ENCODE results near the gene FSD1L.

DNA sequence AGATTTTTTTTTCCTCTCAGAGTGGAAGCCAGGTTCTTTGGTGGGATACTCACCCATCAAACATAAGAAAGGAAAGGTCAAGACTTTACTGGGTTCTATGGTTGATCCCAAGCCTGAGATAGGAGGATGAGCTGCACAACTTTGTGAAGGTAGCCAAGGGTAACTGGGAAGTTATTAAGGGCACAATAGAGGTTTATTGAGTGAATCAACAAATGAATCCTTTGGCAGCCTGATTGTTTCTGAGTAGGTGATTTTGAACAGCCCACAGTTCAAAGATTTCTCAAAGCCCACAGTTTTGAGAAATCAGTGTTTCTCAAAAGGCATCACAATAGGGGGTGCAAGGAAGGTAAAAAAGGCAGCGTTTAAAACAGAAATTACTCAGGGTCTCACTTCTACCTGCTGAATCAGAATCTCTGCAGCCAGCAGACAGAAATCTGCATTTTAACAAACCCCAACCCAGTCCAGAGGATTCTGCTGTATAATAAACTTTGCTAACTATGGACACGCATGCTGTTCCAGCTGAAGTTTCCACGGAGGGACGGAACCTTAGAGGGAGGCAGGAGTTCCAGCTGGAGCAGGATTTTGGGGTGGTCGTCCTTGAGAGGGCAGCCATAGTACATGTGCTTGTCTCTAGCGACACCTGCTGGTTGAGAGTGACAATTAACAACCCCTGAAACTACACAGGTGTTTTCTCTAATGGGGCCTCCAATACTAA is 32.7 kb upstream of the FSD1L start:
- TF ChIP-seq TCF12 (IDR thresholded peaks at IDR 0.05), result no peak
- TF ChIP-seq, protein P1, sequence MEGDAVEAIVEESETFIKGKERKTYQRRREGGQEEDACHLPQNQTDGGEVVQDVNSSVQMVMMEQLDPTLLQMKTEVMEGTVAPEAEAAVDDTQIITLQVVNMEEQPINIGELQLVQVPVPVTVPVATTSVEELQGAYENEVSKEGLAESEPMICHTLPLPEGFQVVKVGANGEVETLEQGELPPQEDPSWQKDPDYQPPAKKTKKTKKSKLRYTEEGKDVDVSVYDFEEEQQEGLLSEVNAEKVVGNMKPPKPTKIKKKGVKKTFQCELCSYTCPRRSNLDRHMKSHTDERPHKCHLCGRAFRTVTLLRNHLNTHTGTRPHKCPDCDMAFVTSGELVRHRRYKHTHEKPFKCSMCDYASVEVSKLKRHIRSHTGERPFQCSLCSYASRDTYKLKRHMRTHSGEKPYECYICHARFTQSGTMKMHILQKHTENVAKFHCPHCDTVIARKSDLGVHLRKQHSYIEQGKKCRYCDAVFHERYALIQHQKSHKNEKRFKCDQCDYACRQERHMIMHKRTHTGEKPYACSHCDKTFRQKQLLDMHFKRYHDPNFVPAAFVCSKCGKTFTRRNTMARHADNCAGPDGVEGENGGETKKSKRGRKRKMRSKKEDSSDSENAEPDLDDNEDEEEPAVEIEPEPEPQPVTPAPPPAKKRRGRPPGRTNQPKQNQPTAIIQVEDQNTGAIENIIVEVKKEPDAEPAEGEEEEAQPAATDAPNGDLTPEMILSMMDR (IDR thresholded peaks at IDR 0.05), result peak; percentile 95
- TF ChIP-seq JUND (IDR thresholded peaks at IDR 0.05), result no peak
- TF ChIP-seq MXI1 (IDR thresholded peaks at IDR 0.05; ENCODE audit: low read depth, low read length), result no peak
- TF ChIP-seq EZH2phosphoT487 (IDR thresholded peaks at IDR 0.05; ENCODE audit: borderline replicate concordance, low read depth), result no peak
- no peak for TF ChIP-seq GABPA (IDR thresholded peaks at IDR 0.05; ENCODE audit: low read depth)
- TF ChIP-seq POLR2AphosphoS5 (IDR thresholded peaks at IDR 0.05; ENCODE audit: low read depth, low read length), result no peak
- TF ChIP-seq, protein P2, sequence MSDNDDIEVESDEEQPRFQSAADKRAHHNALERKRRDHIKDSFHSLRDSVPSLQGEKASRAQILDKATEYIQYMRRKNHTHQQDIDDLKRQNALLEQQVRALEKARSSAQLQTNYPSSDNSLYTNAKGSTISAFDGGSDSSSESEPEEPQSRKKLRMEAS (IDR thresholded peaks at IDR 0.05; ENCODE audit: low read depth), result no peak
- TF ChIP-seq, protein P3, sequence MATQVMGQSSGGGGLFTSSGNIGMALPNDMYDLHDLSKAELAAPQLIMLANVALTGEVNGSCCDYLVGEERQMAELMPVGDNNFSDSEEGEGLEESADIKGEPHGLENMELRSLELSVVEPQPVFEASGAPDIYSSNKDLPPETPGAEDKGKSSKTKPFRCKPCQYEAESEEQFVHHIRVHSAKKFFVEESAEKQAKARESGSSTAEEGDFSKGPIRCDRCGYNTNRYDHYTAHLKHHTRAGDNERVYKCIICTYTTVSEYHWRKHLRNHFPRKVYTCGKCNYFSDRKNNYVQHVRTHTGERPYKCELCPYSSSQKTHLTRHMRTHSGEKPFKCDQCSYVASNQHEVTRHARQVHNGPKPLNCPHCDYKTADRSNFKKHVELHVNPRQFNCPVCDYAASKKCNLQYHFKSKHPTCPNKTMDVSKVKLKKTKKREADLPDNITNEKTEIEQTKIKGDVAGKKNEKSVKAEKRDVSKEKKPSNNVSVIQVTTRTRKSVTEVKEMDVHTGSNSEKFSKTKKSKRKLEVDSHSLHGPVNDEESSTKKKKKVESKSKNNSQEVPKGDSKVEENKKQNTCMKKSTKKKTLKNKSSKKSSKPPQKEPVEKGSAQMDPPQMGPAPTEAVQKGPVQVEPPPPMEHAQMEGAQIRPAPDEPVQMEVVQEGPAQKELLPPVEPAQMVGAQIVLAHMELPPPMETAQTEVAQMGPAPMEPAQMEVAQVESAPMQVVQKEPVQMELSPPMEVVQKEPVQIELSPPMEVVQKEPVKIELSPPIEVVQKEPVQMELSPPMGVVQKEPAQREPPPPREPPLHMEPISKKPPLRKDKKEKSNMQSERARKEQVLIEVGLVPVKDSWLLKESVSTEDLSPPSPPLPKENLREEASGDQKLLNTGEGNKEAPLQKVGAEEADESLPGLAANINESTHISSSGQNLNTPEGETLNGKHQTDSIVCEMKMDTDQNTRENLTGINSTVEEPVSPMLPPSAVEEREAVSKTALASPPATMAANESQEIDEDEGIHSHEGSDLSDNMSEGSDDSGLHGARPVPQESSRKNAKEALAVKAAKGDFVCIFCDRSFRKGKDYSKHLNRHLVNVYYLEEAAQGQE (IDR thresholded peaks at IDR 0.05; ENCODE audit: low read depth, low read length), result no peak
- TF ChIP-seq NFIC (IDR thresholded peaks at IDR 0.05; ENCODE audit: borderline replicate concordance), result no peak

Data from SK-N-SH (cell line).